ENCODE results near the gene NOS1AP.
A peak's percentile ranks its signal among the peaks of the same experiment; 100 is the strongest.
"Not testable (repeated sequence)": the region's sequence is repeated elsewhere in the genome, so short reads cannot be mapped to it uniquely, and the experiment has no call there.

The NOS1AP gene

GRCh38 chr1:162412002-162412401 is 342.5 kb downstream of the NOS1AP start, which contains the start of gene SH2D1B:
Gene SH2D1B, minus strand, starts transcription at chr1:162412136. Its CDS starts 120 bp downstream, at chr1:162412016.
- Histone ChIP-seq H3K27me3 (ENCODE audit: control insufficient read depth, insufficient read depth, low read length) (no peaks in the 10 kb centered on the region), H3K4me3 (ENCODE audit: low read length) (no peak within 1 kb of the TSS), H3K4me1 (ENCODE audit: control insufficient read depth, insufficient read depth, low read length) (no peaks in the 10 kb centered on the region), H3K9ac (ENCODE audit: low read length) (no peak within 1 kb of the TSS), H3K27ac (ENCODE audit: low read depth, low read length) (no peak within 1 kb of the TSS), H3K36me3 (ENCODE audit: control insufficient read depth, insufficient read depth, low read length) (no peaks in the 10 kb centered on the region)

- Histone ChIP-seq H3K27me3 (ENCODE audit: control insufficient read depth, insufficient read depth, low read length) (no peaks in the 10 kb centered on the region), H3K36me3 (ENCODE audit: control insufficient read depth, insufficient read depth, low read length) (no peaks in the 10 kb centered on the region), H3K4me3 (ENCODE audit: low read length) (no peak overlapping the region), H3K27ac (ENCODE audit: low read depth, low read length) (no peak overlapping the region), H3K9ac (ENCODE audit: low read length) (no peak overlapping the region), H3K4me1 (ENCODE audit: control insufficient read depth, insufficient read depth, low read length) (no peaks in the 10 kb centered on the region)
Measured at GRCh38 chr1:162416215-162416614, 346.7 kb downstream of the NOS1AP start.

- no peak overlapping the region for H3K9ac ChIP-seq (ENCODE audit: low read length)
- no peak overlapping the region for H3K4me3 ChIP-seq (ENCODE audit: low read length)
- H3K27ac ChIP-seq (ENCODE audit: low read depth, low read length) = no peak overlapping the region
- no peaks in the 10 kb centered on the region for H3K4me1 ChIP-seq (ENCODE audit: control insufficient read depth, insufficient read depth, low read length)
- no peaks in the 10 kb centered on the region for H3K27me3 ChIP-seq (ENCODE audit: control insufficient read depth, insufficient read depth, low read length)
- H3K36me3 ChIP-seq (ENCODE audit: control insufficient read depth, insufficient read depth, low read length) = no peaks in the 10 kb centered on the region
Measured at GRCh38 chr1:162416909-162417308, 347.4 kb downstream of the NOS1AP start.

GRCh38 chr1:162417650-162418049 is 348.2 kb downstream of the NOS1AP start:
- no peaks in the 10 kb centered on the region for H3K36me3 ChIP-seq (ENCODE audit: control insufficient read depth, insufficient read depth, low read length)
- H3K9ac ChIP-seq (ENCODE audit: low read length) = no peak overlapping the region
- no peaks in the 10 kb centered on the region for H3K4me1 ChIP-seq (ENCODE audit: control insufficient read depth, insufficient read depth, low read length)
- H3K4me3 ChIP-seq (ENCODE audit: low read length) = no peak overlapping the region
- H3K27me3 ChIP-seq (ENCODE audit: control insufficient read depth, insufficient read depth, low read length) = no peaks in the 10 kb centered on the region
- H3K27ac ChIP-seq (ENCODE audit: low read depth, low read length) = no peak overlapping the region

GRCh38 chr1:162418584-162418983 is 349.1 kb downstream of the NOS1AP start:
- not testable (repeated sequence) for H3K27me3 ChIP-seq (ENCODE audit: control insufficient read depth, insufficient read depth, low read length); H3K4me3 ChIP-seq (ENCODE audit: low read length); H3K9ac ChIP-seq (ENCODE audit: low read length); H3K4me1 ChIP-seq (ENCODE audit: control insufficient read depth, insufficient read depth, low read length); H3K36me3 ChIP-seq (ENCODE audit: control insufficient read depth, insufficient read depth, low read length); H3K27ac ChIP-seq (ENCODE audit: low read depth, low read length)

- not testable (repeated sequence) for H3K36me3 ChIP-seq (ENCODE audit: control insufficient read depth, insufficient read depth, low read length); H3K9ac ChIP-seq (ENCODE audit: low read length); H3K27me3 ChIP-seq (ENCODE audit: control insufficient read depth, insufficient read depth, low read length); H3K27ac ChIP-seq (ENCODE audit: low read depth, low read length); H3K4me1 ChIP-seq (ENCODE audit: control insufficient read depth, insufficient read depth, low read length)
- H3K4me3 ChIP-seq (ENCODE audit: low read length) = peak overlapping the region; percentile 52
Measured at GRCh38 chr1:162419450-162419931, 350.0 kb downstream of the NOS1AP start.

Data from rectal smooth muscle tissue (tissue), 1 donor.